ENCODE measurements around the gene TNMD.

- no peak for TF ChIP-seq POLR2A (IDR thresholded peaks at IDR 0.05)
- TF ChIP-seq CTCF (IDR thresholded peaks at IDR 0.05 in 8 of 11, conservative IDR thresholded peaks at IDR 0.05 in 3 of 11), result no peak
Observed at GRCh38 chrX:100606753-100607152, 22.0 kb downstream of the TNMD start.

Data from spleen (tissue), 7 donors.